Aorta (tissue), 5 donors: Measurements from ENCODE around the gene DSCAM. TPM values are rescaled to one million over a fixed set of nuclear protein-coding genes. Genes with fewer than 3 reads are reported as not detected.

Experiments
- ATAC-seq: fragments of 200-7000 bp; cut with Tn5 transposase; one replicate; pipeline ENCODE4 v1.9.1; 2022; ENCODE audit warnings: moderate library complexity; ENCODE audit not compliant: low FRiP score
- DNase-seq, 2 donors: peaks; one replicate each; pipeline ENCODE4 v3.0.0-alpha.2; 2020
- H3K27ac ChIP-seq, 2 donors: one replicate each; pipeline ENCODE4 v1.5.1; 2013; ENCODE audit warnings: low read length in 2 of 2, mild to moderate bottlenecking in 2 of 2, moderate library complexity in 2 of 2, control low read depth in 1 of 2, inconsistent platforms in 1 of 2, low read depth in 1 of 2
- H3K27me3 ChIP-seq, 2 donors: one replicate each; pipeline ENCODE4 v1.6.1; 2013; ENCODE audit warnings: control low read depth in 1 of 2, low read length in 1 of 2, mild to moderate bottlenecking in 1 of 2, moderate library complexity in 1 of 2; ENCODE audit not compliant: insufficient read depth in 2 of 2, control insufficient read depth in 1 of 2
- H3K36me3 ChIP-seq, 2 donors: one replicate each; pipeline ENCODE4 v1.6.1; 2013; ENCODE audit warnings: control low read depth in 1 of 2, low read length in 1 of 2, mild to moderate bottlenecking in 1 of 2; ENCODE audit not compliant: insufficient read depth in 2 of 2, control insufficient read depth in 1 of 2
- H3K4me1 ChIP-seq, 2 donors: one replicate each; pipeline ENCODE4 v1.6.1; 2013; ENCODE audit warnings: low read length in 2 of 2, control low read depth in 1 of 2, mild to moderate bottlenecking in 1 of 2, moderate library complexity in 1 of 2; ENCODE audit not compliant: insufficient read depth in 2 of 2, control insufficient read depth in 1 of 2
- H3K4me3 ChIP-seq, 2 donors: one replicate each; pipeline ENCODE4 v1.5.1; 2013; ENCODE audit warnings: low read length in 2 of 2, control low read depth in 1 of 2, mild to moderate bottlenecking in 1 of 2
- H3K9me3 ChIP-seq: one replicate; pipeline ENCODE4 v1.6.1; 2013; ENCODE audit warnings: mild to moderate bottlenecking, low read length; ENCODE audit not compliant: control insufficient read depth
- WGBS, 2 donors: extraction: QIAGEN DNeasy Blood & Tissue Kit; methylation state at CpG; one replicate each; pipeline ENCODE4 v1.1.7; 2013; 5-methylcytosine and 5-hydroxymethylcytosine counted together
- intact Hi-C, 2 donors: fragments of 100-400 bp; cut with DNase I; formaldehyde crosslinking; loops; one replicate each; pipeline versions ENCODE4 v1.14.2 to v1.15.0; 2022
- polyA plus RNA-seq, 2 donors: library from polyadenylated mRNA; stranded (reverse); fragments of 200-250 nt; gene quantifications; one replicate each; pipeline ENCODE4 v1.2.3, GENCODE V29; 2013
- total RNA-seq, 2 donors: library from RNA; stranded (reverse); fragmentation: NEBNext Ultra II Directional; extraction: Animal tissue kit (Norgen Biotek cat#: 25700); gene quantifications; one replicate each; pipeline ENCODE4 v1.2.1, GENCODE V29; 2021
- donor health status: healthy with polysubstance abuse.
- donor health status: Bipolar disorder and iron deficiency.
- donor health status: DM: no; HTN: no; CAD: no.
- donor health status: DM: no; HTN: no; CAD: no.
- donor health status: DM: yes; HTN: yes; CAD: no.

DSCAM gene
- total and polyA plus RNA-seq, 4 donors: not detected

DNA sequence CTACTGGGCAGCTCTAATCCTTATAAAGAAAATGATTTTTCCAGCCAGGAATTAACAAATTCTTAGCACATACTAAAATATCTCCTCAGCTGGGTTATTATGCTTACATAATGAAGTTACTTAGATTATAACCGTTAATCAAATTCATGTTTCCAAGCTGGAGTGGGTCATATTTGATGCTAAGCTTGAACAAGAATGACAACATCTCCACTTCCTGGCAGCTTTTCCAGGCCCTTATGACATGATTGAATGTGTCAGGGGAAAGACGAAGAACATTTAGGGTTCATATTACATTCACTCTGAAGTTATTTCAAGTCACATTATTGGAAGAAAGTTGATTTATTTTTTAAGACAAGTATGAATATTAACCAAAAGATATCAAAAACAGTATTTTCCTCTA is 646.0 kb downstream of the DSCAM start:
- intact Hi-C loops: no loop called here
- WGBS, 2 donors: 7 to 10% methylated on average over 2 of the region's 2 CpGs
- Histone ChIP-seq H3K4me1 (no peaks in the 10 kb centered on the region), H3K27me3 (no peaks in the 10 kb centered on the region), H3K36me3 (no peaks in the 10 kb centered on the region), H3K27ac (no peak overlapping the region), H3K9me3 (peaks cover 3% of the 10 kb centered on the region), H3K4me3 (no peak overlapping the region)
- ATAC-seq (no peak), DNase-seq (no peak)

- Histone ChIP-seq H3K36me3 (no peaks in the 10 kb centered on the region), H3K4me1 (no peaks in the 10 kb centered on the region), H3K9me3 (peaks cover 3% of the 10 kb centered on the region), H3K4me3 (no peak overlapping the region), H3K27ac (no peak overlapping the region), H3K27me3 (no peaks in the 10 kb centered on the region)
- WGBS, 2 donors: 55 to 75% methylated on average over 1 of the region's 1 CpG
- intact Hi-C loops: no loop called here
- DNase-seq (no peak), ATAC-seq (no peak)
These were observed 646.8 kb downstream of the DSCAM start for GRCh38 chr21:40200126-40200525.

GRCh38 chr21:40194185-40194980 is 652.6 kb downstream of the DSCAM start:
- ATAC-seq: no peak
- Histone ChIP-seq H3K27ac (no peak overlapping the region), H3K36me3 (no peaks in the 10 kb centered on the region), H3K4me3 (no peak overlapping the region), H3K27me3 (no peaks in the 10 kb centered on the region), H3K9me3 (peaks cover 3% of the 10 kb centered on the region), H3K4me1 (no peaks in the 10 kb centered on the region)
- 47 to 52% methylated on average over 4 of the region's 4 CpGs for WGBS, 2 donors
- intact Hi-C loops: no loop called here
- DNase-seq: no peak

GRCh38 chr21:40191616-40192015 is 655.3 kb downstream of the DSCAM start:
- Histone ChIP-seq H3K9me3 (no peaks in the 10 kb centered on the region), H3K36me3 (no peaks in the 10 kb centered on the region), H3K27me3 (no peaks in the 10 kb centered on the region), H3K4me3 (no peak overlapping the region), H3K4me1 (no peaks in the 10 kb centered on the region), H3K27ac (no peak overlapping the region)
- ATAC-seq (no peak), DNase-seq (no peak)
- 75 to 76% methylated on average over 3 of the region's 3 CpGs for WGBS, 2 donors
- intact Hi-C loops: no loop called here

DNA sequence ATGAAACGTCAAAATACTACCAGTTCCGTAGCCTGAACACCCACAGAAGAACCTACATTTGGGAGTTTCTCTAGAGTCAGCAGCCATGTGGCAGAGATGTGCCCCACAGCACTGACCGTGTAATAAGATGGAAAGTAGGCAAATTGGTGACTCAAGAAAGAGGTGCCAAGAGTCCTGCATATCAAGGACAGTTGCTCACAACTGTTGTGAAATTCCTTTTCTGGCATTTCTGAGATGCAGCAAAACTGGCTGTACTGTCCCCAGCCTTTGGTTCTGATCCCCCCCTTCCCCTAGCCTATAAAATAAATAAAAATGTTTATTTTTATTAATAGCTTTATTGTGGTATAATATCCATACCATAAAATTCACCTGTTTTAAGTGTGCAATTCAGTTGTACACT is 655.8 kb downstream of the DSCAM start:
- Histone ChIP-seq H3K4me1 (no peaks in the 10 kb centered on the region), H3K27ac (no peak overlapping the region), H3K27me3 (no peaks in the 10 kb centered on the region), H3K9me3 (no peaks in the 10 kb centered on the region), H3K4me3 (no peak overlapping the region), H3K36me3 (no peaks in the 10 kb centered on the region)
- intact Hi-C loops: no loop called here
- DNase-seq: no peak
- no peak for ATAC-seq
- WGBS, 2 donors: 77 to 91% methylated on average over 3 of the region's 3 CpGs

DNA sequence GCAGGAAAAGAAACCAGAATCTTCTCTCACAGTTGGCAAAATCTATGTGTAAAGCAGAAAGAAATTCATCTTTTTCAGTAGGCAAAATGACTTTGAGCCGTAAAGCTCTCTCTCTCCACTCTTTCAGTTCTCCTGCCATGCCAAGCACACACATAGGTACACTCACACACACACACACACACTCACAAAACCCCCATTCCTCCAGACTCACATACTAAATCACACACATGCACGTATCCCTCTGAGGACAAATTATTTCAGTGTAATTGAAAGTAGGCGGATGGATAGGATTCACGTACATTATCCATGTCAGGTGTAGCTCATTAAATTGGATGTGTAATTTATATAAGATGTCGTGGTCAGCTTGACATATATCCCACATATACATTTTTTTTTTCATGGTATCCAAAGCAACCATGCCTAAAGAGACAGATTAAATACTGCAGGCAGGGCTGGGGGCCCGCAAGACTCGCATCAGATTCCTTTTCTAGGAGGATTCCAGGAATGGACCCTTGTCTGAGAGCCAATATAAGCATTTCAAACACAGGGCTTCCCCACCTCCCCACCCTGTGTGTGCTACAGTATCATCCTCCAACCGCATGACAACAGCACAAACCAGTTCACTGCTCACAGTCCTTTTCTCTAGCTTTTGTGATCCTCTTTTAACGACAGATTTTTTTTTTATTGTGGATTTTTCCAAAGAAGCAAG is 658.9 kb downstream of the DSCAM start:
- WGBS, 2 donors: 57 to 72% methylated on average over 9 of the region's 9 CpGs
- Histone ChIP-seq H3K4me3 (no peak overlapping the region), H3K9me3 (no peaks in the 10 kb centered on the region), H3K4me1 (no peaks in the 10 kb centered on the region), H3K36me3 (no peaks in the 10 kb centered on the region), H3K27ac (no peak overlapping the region), H3K27me3 (no peaks in the 10 kb centered on the region)
- DNase-seq (no peak), ATAC-seq (no peak)
- intact Hi-C loops: no loop called here

DNA sequence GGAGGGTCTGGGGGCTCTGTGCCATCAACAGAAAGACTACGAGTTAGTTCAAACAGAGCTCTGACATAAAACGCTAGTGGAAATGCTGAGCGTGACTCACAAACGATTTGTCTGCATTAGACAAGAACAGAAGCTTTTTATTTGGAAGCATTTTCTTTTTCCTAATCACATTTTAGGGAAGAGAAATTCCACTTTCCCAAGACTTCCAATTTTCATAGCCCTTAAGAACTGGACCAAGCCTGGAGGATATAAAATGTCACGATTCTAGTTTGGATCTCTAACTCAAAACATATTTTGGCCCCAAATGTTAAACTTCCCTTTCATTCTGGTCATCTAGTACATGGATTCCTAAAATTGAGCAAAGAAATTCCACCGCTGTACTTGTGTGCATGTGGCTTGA is 659.7 kb downstream of the DSCAM start:
- no peak overlapping the region for H3K27ac ChIP-seq
- intact Hi-C loops: no loop called here
- no peaks in the 10 kb centered on the region for H3K27me3 ChIP-seq
- 80 to 89% methylated on average over 6 of the region's 6 CpGs for WGBS, 2 donors
- no peaks in the 10 kb centered on the region for H3K36me3 ChIP-seq
- no peak overlapping the region for H3K4me3 ChIP-seq
- ATAC-seq (no peak), DNase-seq (no peak)
- no peaks in the 10 kb centered on the region for H3K9me3 ChIP-seq
- no peaks in the 10 kb centered on the region for H3K4me1 ChIP-seq

DNA sequence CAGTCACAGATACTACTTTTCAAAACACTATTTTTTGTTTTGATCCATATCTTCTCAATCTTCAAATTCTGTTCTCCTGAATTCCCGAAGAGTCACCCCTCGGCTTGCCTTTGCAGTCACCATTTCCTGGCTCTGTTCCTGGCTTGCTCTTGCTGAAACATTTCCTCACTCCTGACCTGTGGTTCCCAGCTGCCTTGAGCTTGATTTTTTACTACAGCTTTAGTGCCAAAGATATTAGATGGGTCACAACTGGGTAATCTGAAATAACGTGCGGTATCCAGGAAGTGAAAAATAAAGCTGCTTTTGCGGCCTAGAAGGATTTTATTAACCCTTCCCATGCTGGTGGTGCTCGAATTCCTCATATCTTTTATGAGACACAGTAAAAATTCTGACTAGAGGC is 660.9 kb downstream of the DSCAM start:
- ATAC-seq (no peak), DNase-seq (no peak)
- H3K36me3 ChIP-seq: no peaks in the 10 kb centered on the region
- H3K4me3 ChIP-seq: no peak overlapping the region
- no peaks in the 10 kb centered on the region for H3K9me3 ChIP-seq
- no peaks in the 10 kb centered on the region for H3K27me3 ChIP-seq
- intact Hi-C loops: no loop called here
- no peaks in the 10 kb centered on the region for H3K4me1 ChIP-seq
- H3K27ac ChIP-seq: no peak overlapping the region
- 11 to 14% methylated on average over 6 of the region's 6 CpGs for WGBS, 2 donors

DNA sequence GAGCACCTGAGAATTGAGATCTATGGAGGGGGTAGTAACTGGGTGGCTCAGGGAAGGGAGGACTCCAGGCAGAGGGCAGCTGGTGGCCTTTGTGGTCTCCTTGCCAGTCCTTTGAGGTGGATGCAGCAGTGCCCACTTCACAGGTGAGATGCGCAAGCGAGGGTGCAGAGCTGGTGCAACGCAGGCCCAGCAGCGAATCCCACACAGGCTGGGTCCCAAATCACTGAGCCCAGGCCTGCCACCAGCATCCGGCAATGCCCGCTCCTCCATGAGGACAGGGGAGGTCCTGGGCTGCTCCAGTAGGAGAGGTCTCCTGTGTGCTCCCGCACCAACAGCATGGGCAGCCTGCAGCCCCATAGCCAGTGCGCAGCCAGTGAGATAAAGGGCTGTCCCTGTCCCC is 661.8 kb downstream of the DSCAM start:
- Histone ChIP-seq H3K9me3 (no peaks in the 10 kb centered on the region), H3K4me1 (no peaks in the 10 kb centered on the region), H3K27ac (no peak overlapping the region), H3K36me3 (no peaks in the 10 kb centered on the region), H3K4me3 (no peak overlapping the region), H3K27me3 (no peaks in the 10 kb centered on the region)
- WGBS, 2 donors: 83 to 97% methylated on average over 7 to 8 of the region's 8 CpGs
- intact Hi-C loops: no loop called here
- ATAC-seq (no peak), DNase-seq (no peak)
